Measurements from ENCODE around the gene PIERCE2.

DNA sequence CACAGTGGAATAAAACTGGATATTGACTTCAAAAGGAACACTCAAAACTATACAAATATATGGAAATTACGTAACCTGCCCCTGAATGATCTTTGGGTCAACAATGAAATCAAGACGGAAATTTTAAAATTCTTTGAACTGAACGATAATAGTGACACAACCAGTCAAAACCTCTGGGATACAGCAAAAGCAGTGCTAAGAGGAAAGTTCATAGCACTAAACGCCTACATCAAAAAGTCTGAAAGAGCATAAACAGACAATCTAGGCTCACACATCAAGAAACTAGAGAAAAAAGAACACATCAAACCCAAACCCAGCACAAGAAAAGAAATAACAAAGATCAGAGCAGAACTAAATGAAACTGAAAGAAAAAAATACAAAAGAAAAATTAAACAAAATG is 53.2 kb downstream of the PIERCE2 start:
- TF ChIP-seq, protein P1, sequence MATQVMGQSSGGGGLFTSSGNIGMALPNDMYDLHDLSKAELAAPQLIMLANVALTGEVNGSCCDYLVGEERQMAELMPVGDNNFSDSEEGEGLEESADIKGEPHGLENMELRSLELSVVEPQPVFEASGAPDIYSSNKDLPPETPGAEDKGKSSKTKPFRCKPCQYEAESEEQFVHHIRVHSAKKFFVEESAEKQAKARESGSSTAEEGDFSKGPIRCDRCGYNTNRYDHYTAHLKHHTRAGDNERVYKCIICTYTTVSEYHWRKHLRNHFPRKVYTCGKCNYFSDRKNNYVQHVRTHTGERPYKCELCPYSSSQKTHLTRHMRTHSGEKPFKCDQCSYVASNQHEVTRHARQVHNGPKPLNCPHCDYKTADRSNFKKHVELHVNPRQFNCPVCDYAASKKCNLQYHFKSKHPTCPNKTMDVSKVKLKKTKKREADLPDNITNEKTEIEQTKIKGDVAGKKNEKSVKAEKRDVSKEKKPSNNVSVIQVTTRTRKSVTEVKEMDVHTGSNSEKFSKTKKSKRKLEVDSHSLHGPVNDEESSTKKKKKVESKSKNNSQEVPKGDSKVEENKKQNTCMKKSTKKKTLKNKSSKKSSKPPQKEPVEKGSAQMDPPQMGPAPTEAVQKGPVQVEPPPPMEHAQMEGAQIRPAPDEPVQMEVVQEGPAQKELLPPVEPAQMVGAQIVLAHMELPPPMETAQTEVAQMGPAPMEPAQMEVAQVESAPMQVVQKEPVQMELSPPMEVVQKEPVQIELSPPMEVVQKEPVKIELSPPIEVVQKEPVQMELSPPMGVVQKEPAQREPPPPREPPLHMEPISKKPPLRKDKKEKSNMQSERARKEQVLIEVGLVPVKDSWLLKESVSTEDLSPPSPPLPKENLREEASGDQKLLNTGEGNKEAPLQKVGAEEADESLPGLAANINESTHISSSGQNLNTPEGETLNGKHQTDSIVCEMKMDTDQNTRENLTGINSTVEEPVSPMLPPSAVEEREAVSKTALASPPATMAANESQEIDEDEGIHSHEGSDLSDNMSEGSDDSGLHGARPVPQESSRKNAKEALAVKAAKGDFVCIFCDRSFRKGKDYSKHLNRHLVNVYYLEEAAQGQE (IDR thresholded peaks at IDR 0.05; ENCODE audit: insufficient read depth in 1 of 2, low read depth in 2 of 2, low read length in 2 of 2): no peak
- TF ChIP-seq POLR2AphosphoS5 (IDR thresholded peaks at IDR 0.05; ENCODE audit: low read depth, low read length) (no peak), TAF1 (IDR thresholded peaks at IDR 0.05; ENCODE audit: borderline replicate concordance, insufficient read depth, low read length) (no peak)
